Measurements from ENCODE around the gene SLC41A1. TPM values are rescaled to one million over a fixed set of nuclear protein-coding genes. Genes with fewer than 3 reads are reported as not detected.
A peak's percentile ranks its signal among the peaks of the same experiment; 100 is the strongest.

SLC41A1 gene
- total RNA-seq, 3 donors from 2014 or later: 13.9 to 18.0 (median 16.8) TPM

DNA sequence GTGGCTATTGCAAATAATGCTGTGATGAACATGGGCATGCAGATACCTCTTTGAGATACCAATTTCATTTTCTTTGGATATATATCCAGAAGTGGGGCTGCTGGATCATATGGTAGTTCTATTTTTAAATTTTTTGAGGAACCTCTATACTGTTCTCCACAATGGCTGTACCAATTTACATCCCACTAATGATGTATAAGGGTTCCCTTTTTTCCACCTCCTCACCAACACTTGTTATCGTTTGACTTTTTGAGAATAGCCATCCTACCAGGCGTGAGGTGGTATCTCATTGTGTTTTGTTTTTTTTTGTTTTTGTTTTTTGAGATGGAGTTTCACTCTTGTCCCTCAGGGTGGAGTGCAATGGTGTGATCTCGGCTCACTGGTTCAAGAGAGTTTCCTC lies 56.4 kb downstream of the SLC41A1 start:
- Histone ChIP-seq H3K27me3 (no peaks in the 10 kb centered on the region), H3K27ac (no peak overlapping the region), H3K36me3 (no peaks in the 10 kb centered on the region), H3K4me3 (no peak overlapping the region), H3K4me1 (no peaks in the 10 kb centered on the region), H3K9me3 (no peaks in the 10 kb centered on the region)
- intact Hi-C loops (cut with DNase I; ENCODE audit: low total_unique reads): no loop called here
- TF ChIP-seq, protein P1, sequence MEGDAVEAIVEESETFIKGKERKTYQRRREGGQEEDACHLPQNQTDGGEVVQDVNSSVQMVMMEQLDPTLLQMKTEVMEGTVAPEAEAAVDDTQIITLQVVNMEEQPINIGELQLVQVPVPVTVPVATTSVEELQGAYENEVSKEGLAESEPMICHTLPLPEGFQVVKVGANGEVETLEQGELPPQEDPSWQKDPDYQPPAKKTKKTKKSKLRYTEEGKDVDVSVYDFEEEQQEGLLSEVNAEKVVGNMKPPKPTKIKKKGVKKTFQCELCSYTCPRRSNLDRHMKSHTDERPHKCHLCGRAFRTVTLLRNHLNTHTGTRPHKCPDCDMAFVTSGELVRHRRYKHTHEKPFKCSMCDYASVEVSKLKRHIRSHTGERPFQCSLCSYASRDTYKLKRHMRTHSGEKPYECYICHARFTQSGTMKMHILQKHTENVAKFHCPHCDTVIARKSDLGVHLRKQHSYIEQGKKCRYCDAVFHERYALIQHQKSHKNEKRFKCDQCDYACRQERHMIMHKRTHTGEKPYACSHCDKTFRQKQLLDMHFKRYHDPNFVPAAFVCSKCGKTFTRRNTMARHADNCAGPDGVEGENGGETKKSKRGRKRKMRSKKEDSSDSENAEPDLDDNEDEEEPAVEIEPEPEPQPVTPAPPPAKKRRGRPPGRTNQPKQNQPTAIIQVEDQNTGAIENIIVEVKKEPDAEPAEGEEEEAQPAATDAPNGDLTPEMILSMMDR (IDR thresholded peaks at IDR 0.05): no peak
- TF ChIP-seq POLR2A (IDR thresholded peaks at IDR 0.05): no peak
- no peak for TF ChIP-seq POLR2AphosphoS5 (IDR thresholded peaks at IDR 0.05)
- DNase-seq (ENCODE audit: low spot score in 2 of 2): no peak

DNA sequence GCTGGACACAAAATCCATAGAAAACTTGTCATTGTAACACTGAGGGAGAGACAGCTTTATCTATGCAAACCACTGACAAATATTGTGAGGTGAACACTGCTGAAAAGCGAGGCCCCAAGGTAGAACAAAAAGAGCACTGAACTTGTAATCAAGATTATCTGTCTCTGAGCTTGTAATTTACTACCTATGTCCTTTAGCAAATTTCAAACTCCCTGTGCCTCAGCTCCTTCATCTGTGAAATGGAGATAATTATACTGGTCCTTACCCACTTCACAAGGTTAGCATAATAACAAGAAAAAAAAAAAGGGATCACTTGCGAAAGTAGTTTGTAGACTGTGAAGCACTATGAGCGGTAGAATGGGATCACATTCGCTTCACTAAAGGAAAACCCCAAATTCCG lies 58.1 kb downstream of the SLC41A1 start:
- H3K9me3 ChIP-seq: no peaks in the 10 kb centered on the region
- TF ChIP-seq POLR2AphosphoS5 (IDR thresholded peaks at IDR 0.05): no peak
- DNase-seq (ENCODE audit: low spot score in 2 of 2): no peak
- no peak overlapping the region for H3K4me3 ChIP-seq
- H3K4me1 ChIP-seq: no peaks in the 10 kb centered on the region
- no peaks in the 10 kb centered on the region for H3K36me3 ChIP-seq
- no peak overlapping the region for H3K27ac ChIP-seq
- no peaks in the 10 kb centered on the region for H3K27me3 ChIP-seq
- intact Hi-C loops (cut with DNase I; ENCODE audit: low total_unique reads): no loop called here

DNA sequence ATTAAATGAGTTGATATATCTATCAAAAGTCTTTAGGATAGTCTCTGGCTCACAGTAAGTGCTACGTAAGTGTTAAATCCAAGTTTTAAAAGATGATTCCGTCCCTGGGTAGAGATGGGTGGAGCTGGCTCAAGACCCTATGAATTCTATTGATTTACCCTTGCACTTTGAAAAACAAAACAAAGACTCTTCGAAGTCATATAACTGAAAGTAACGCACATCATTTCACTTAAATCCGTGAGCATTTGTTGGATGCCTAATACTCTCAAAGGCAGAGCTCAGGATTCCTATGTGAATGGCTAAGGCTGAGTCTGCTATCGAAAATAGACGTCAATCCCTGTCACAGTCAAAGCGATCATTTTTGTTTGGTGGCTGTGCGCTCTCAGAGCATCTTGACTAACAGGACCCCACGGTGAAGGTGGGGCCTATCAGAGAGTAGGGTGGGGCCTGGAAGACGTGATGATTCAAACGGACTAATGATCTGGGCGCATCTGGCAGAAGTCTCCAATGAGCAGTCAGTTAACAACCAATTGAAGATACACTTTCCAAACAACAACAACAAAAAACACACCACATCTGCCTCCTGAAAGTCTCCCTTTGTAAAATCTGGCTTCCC lies 61.9 kb downstream of the SLC41A1 start:
- H3K4me1 ChIP-seq: peaks cover 0 to 11% of the 10 kb centered on the region in 2 donors
- intact Hi-C loops (cut with DNase I; ENCODE audit: low total_unique reads): no loop called here
- no peak overlapping the region for H3K27ac ChIP-seq
- no peak for TF ChIP-seq POLR2A (IDR thresholded peaks at IDR 0.05)
- TF ChIP-seq POLR2AphosphoS5 (IDR thresholded peaks at IDR 0.05): no peak
- TF ChIP-seq, protein P1 (IDR thresholded peaks at IDR 0.05): no peak
- no peaks in the 10 kb centered on the region for H3K36me3 ChIP-seq
- H3K9me3 ChIP-seq: no peaks in the 10 kb centered on the region
- peak overlapping the region in 2 of 3 donors; percentile 94 for H3K4me3 ChIP-seq
- no peaks in the 10 kb centered on the region for H3K27me3 ChIP-seq
- no peak for DNase-seq (ENCODE audit: low spot score in 2 of 2)

DNA sequence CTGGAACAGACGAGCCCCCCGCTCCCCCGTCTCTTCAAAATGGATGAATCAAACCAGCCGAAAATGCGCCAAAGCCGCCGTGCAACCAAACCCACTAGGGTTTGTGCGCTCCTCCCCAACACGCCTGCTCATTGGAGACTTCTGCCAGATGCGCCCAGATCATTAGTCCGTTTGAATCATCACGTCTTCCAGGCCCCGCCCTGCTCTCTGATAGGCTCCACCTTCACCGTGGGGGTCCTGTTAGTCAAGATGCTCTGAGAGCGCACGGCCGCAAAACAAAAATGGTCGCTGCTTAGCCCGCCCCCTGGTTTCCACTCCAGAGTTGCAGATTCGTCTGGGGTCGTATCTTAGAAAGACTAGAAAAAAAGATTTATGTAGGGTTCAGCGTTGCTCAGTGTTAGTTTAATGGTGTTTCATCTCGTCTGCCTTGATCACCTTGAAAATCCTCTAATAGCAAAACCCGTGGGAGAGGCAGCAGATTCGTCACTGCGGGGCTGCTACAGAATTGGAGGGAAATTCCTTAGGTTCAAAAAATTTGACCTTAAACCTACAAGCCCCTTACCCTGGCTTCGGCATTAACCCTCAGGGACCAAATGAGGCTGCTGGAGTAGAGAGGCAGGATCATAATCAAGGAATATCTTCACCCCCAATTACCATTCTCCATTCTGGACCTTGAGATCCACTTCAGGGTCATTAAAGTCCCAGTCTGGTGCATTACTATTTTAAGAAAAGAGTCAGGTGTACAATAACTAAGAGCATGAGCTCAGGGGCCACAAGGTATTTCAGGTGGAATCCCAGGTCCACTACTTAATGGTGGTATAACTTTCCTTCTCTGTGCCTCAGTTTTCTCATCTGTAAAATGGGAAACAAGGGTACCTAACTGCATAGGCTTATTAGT lies 62.6 kb downstream of the SLC41A1 start, which contains the start of gene NUCKS1:
NUCKS1 (minus strand) TSS at position 45 of the 898 bp plus-strand sequence. CDS start 209 bp downstream, outside the sequence.
- peaks cover 0 to 11% of the 10 kb centered on the region in 2 donors for H3K4me1 ChIP-seq
- peak within 1 kb of the TSS; percentile 100 for H3K27ac ChIP-seq
- H3K27me3 ChIP-seq: no peaks in the 10 kb centered on the region
- no peaks in the 10 kb centered on the region for H3K36me3 ChIP-seq
- intact Hi-C loops (cut with DNase I; ENCODE audit: low total_unique reads): no loop called here
- DNase-seq (ENCODE audit: low spot score in 2 of 2): peak; percentile 98 to 100
- H3K9me3 ChIP-seq: no peaks in the 10 kb centered on the region
- peak within 1 kb of the TSS; percentile 88 to 94 (median 94) for H3K4me3 ChIP-seq
- TF ChIP-seq POLR2A (IDR thresholded peaks at IDR 0.05): peak; percentile 10
- TF ChIP-seq, protein P1 (IDR thresholded peaks at IDR 0.05): peak in 1 of 3 donors; percentile 23
- TF ChIP-seq POLR2AphosphoS5 (IDR thresholded peaks at IDR 0.05): peak; percentile 77 to 89 (median 83)

DNA sequence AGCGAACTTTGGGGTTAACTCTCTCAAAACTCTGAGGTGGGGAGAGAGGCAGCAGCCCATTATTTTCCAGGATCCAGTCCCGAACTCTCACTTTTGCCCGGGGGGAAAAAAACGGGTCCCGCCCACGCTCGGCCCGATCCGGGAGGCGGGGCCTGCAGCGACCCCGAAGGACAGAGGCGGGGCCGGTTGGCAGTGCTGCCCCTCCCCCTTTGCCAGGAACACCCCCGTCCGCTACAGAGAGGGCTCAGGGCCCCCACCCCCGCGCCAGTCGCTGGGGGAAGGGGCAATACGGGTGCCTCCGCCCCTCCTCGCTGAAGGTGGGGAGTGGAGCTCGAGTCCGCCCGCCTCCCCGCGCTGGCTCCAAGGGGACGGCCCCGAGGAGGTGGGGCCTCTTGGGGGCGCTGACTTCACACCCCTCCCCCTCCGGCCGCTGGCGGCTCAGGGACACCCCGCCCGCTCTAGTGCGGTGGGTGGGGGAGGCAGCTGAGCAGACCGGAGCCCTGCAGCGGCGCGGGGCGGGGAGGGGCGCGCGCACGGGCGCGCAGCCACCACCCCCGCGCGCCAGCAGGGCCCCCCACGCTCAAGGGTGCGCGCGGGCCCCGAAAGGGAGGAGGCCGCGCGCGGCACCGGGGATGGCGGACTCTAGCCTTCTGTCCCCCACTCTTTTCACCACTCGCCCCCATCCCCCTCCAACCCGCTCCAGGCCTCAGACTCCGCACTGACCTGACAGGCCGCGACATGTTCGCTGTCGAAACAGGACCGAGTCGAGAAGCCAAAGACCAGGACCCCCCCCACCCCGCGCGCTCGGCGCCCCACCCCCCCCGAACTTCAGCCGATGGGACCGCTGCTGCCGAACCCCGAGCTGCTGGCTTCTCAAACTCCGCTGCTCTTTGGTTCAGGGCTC lies 63.5 kb downstream of the SLC41A1 start:
- Histone ChIP-seq H3K27ac (peak overlapping the region; percentile 100), H3K4me1 (peaks cover 0 to 11% of the 10 kb centered on the region in 2 donors), H3K9me3 (no peaks in the 10 kb centered on the region), H3K4me3 (peak overlapping the region; percentile 88 to 94 (median 94)), H3K27me3 (no peaks in the 10 kb centered on the region), H3K36me3 (no peaks in the 10 kb centered on the region)
- DNase-seq (ENCODE audit: low spot score in 2 of 2): peak; percentile 93 to 94
- intact Hi-C loops (cut with DNase I; ENCODE audit: low total_unique reads): no loop called here
- TF ChIP-seq POLR2A (IDR thresholded peaks at IDR 0.05) (peak; percentile 12), POLR2AphosphoS5 (IDR thresholded peaks at IDR 0.05) (peak in 2 of 3 donors; percentile 83 to 90)
- TF ChIP-seq, protein P1 (IDR thresholded peaks at IDR 0.05): peak in 1 of 3 donors; percentile 5

Measured in breast epithelium (tissue), 4 donors.